HG02884 (cell line): Measurements from ENCODE around the gene TANK.
A peak's percentile ranks its signal among the peaks of the same experiment; 100 is the strongest.

Experiments used
- ATAC-seq: cut with Tn5 transposase; IDR thresholded peaks from one replicate; pipeline ENCODE4 v1.9.1; 2021; ENCODE audit warnings: mild to moderate bottlenecking, moderate library complexity; ENCODE audit not compliant: unreplicated experiment

TANK gene

DNA sequence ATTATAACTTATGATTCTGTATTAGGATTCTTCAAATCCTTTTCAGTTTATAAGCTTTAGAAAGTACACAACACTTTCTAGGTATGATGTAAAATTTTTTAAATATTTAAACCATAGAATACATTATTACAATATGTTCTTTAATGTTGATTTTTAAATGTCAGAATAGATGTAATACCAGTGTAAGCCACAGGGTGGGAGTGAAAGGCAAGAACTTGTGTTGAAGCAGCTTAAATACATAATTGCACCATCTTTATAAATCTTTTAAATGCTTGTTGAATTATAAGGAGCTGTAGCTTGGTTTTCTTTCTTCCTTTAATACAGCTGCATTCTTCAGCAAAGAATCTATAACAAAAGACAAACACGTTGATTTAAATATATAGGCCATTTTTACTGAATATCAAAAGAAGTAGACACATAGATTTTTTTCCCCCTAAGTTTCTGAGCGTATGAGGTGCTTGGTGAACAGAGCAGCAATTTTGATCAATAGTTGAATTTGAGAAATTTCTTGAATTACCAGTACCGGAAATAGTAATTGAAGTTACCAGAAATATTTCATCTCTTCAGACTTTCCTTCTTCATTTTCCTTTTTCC, 63.0 kb downstream of the TANK start:
- ATAC-seq = no peak

DNA sequence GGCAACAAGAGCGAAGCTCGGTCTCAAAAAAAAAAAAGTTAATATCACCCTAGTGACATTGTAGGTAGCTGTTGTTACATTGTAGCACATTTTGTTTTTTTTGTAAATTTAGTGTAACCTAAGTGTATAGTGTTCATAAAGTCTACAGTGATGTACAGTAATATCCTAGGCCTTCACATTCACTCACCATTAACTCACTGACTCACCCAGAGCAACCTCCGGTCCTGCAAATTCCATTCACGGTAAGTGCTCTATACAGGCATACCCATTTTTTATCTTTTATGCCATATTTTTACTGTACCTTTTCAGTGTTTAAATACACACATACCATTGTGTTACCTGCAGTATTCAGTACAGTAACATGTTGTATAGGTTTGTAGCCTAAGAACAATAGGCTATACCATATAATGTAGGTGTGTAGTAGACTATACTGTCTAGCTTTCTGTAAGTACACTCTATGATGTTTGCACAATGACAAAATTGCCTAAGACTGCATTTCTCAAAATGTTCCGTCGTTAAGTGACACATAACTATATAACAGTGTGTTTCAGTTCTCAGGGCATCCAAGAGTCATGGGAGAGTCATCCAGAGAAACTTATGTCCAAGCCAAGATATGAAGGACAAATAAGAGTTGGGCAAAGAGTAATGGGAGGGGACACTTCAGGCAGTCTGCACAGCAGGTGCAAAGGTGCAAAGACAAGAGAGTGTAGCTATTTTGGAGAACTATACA, 68.4 kb downstream of the TANK start:
- ATAC-seq = no peak

- no peak for ATAC-seq
Observed at GRCh38 chr2:161230959-161231358, 70.7 kb downstream of the TANK start.

DNA sequence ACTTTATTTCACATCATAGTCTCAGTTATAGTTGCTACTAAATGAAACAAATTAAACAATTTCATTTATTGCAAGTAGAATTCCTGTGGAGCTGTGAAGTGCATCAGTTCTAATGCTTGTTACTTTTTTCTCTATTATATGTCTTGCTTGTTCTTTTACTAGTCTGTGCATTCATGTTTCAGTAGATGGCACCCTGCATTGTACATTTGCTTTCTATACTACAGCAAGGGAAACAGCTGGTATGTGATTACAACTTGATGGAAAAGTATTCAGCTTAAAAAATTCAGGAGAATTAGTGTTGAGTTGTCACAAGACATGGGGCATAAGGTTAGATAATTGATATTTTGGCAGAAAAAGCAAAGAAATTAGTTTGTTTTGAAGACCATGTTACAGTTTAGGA, 72.3 kb downstream of the TANK start:
- no peak for ATAC-seq

GRCh38 chr2:161233858-161234431, 73.7 kb downstream of the TANK start:
- peak; percentile 36 for ATAC-seq

GRCh38 chr2:161234627-161235026, 74.4 kb downstream of the TANK start:
- ATAC-seq = no peak

DNA sequence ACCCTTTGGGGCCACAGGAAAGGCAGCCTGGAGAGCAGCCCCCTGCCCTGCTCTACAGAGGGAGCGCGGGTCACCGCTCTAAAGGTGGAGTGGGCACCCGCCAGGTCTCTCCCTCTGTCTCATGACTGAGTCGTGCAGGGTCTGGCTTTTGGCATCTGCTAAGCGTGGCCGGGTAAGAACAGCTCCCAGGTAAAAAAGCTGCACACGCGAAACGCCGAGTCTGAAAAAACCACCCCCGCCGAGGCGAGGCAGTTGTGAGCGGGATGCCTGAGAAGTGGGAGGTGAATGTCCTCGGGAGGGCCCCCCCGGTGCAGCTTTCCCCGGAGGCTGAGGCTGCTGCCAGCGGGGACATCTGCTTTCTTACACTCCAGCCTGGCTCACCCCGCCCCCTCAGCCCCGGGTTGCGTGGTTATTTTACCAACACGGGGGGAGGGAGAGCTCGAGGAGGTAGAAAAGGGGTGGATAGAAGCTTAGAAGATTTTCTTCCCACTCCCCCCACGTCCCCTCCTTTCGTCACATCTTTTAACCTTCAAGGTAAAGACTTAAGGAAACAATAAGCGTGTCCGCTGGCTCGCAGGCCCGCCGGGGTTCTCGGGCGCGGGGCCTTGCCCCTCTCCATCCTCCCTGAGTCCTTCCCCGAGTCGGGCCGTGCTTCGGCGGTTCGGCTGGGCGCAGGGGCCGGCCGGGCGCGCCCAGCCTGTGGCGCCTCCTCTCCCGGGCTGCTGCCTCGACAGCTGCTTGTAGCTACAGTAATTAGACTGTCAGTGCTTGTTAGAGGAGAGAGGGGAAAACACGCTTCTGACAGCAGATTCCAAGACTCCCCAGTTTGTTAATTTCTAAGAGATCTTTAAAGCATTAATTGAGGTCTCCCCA, 77.4 kb downstream of the TANK start:
- ATAC-seq = peak; percentile 41

GRCh38 chr2:161238265-161238559, 78.0 kb downstream of the TANK start:
- no peak for ATAC-seq

GRCh38 chr2:161238560-161239325, 78.5 kb downstream of the TANK start:
- peak; percentile 29 for ATAC-seq

GRCh38 chr2:161239326-161240109, 79.3 kb downstream of the TANK start:
- no peak for ATAC-seq

DNA sequence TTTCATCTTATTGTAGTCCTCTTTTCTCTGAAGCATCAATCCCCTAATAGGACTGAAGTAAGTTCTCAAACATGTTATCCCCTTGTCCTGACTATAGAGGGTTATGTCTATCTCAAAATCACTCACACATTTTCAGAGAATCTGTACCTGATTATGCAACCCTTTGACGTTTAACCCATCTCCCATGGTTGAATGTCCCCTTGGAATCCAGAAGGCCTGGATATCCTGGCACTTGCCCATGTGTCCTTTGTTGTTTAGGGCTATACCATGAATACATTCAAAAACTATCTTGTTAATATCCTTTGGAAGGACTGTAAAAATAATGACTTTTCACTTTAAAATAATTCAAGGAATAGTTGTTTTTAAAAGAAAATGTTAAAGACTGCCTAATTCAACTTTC, 81.7 kb downstream of the TANK start:
- no peak for ATAC-seq

- peak; percentile 28 for ATAC-seq
Observed at GRCh38 chr2:161243312-161243711, 83.1 kb downstream of the TANK start.

DNA sequence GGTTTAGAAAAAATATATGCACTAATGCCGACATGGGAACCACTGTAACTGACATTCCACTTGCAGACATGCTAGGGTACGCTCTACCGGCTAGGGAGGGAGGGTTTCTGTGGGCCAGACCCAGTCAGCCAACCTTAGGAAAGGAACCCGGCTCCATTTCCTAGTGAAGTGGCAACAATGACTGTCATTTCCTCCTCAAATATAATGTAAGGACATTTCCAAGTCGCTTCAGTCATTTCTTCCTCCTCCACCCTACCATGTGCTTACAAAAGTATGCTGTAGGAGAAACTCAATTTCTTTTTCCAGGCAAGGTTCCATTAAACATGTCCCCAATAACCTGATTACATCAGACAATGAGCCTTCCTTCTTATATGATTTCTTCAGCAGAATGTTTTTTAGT, 83.7 kb downstream of the TANK start:
- ATAC-seq = no peak

- peak; percentile 76 for ATAC-seq
Observed at GRCh38 chr2:161244387-161245260, 84.4 kb downstream of the TANK start.

DNA sequence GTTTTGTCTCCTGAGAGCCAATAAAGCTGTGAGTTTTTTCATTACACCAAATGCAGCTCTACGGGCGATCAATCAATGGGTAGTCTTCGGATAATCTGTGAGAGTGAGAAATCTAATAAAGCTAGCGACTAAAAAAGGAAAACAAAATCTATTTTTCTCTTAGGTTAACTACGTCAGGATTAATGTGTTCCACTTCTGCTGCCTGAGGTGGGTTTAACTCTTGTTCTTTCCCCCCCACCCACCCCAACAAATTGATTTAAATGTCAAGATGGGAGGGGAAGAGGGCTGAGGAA, 85.0 kb downstream of the TANK start:
- ATAC-seq = no peak

DNA sequence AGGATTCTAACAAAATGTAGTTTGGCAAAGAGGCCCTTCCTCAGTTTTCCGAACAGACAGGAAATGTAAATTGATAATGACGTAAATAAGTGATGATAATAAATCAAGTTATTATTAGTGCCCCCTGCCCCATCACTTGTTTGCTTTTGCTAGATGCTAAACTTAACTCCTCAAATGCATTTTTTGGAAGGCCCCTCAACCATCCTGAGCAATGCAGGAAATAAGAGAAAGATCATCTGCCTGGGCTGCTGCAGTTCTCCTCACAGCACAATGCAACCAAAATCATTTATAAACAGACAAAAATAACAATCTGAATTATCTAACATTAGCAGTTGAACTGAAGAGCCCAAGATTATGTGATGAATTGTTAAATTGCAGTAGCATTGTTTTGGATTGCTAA, 85.4 kb downstream of the TANK start:
- ATAC-seq = no peak

DNA sequence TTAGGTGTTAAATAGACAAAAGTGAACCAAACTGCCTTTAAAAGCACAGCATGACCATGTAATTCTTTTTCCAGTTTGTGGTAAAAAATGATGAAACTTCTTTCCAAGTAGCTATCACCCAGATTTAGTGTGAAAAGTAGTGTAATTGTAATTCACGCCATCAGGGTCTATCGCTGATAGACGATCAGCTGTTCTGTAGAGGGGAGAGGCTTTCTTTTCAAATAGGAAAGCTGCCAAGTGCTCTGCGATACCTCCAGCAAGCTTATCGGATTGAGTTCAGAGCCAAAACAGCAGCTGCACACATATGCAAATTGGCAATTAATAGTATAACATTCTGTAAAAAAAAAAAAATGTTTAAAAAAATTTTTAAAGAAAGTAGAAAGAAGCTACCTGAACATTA, 86.1 kb downstream of the TANK start:
- ATAC-seq = no peak

- ATAC-seq = peak; percentile 78
Observed at GRCh38 chr2:161250864-161251436, 90.7 kb downstream of the TANK start.
